HepG2 (cell line): ENCODE data around the gene GPR42. TPM values are rescaled to one million over a fixed set of nuclear protein-coding genes. Genes with fewer than 3 reads are reported as not detected.

ENCODE experiments used
- ATAC-seq: fragments of 200-7000 bp; cut with Tn5 transposase; 3 replicates; pipeline ENCODE4 v1.9.1; 2020; ENCODE audit warnings: mild to moderate bottlenecking, moderate library complexity
- BruUV-seq: library from RNA; stranded (reverse); fragments of 400-500 nt; replicated peaks from 2 replicates; lab custom pipeline; 2021; lab: Mats Ljungman, UMichigan
- CTCF ChIA-PET: fragments of 300-600 bp; formaldehyde crosslinking; extraction: SDS; loops from one replicate; lab custom pipeline; 2021; ENCODE audit warnings: low total read pairs, inconsistent platforms, low intra/inter-chr PET ratio; lab: Yijun Ruan, JAX
- POLR2A ChIA-PET: fragments of 350-600 bp; sonication (Branson Sonifier 250); formaldehyde crosslinking; loops from one replicate; lab custom pipeline; 2020; ENCODE audit warnings: antibody characterized with exemption, inconsistent platforms; lab: Yijun Ruan, JAX
- DNase-seq: peaks from one replicate; pipeline ENCODE4 v3.0.0-alpha.2; 2015; ENCODE audit warnings: low spot score
- FAIRE-seq: peaks from 3 replicates; lab custom pipeline; 2011; peaks lifted over from hg19 to GRCh38; lab: Jason Lieb, UNC
- H2AFZ ChIP-seq: one replicate; pipeline ENCODE4 v1.6.1; 2011; ENCODE audit warnings: low read length, inconsistent platforms
- H3K27ac ChIP-seq: fragments of 300-600 bp; 3 replicates; pipeline ENCODE4 v1.8.0; 2011; ENCODE audit warnings: mixed run types, mild to moderate bottlenecking, mixed read lengths, low read length, inconsistent platforms; ENCODE audit not compliant: insufficient read depth; ENCODE audit errors: extremely low read length
- H3K27me3 ChIP-seq, 2 experiments: fragments of 200-600 bp in 1 of 2; 2 replicates in 1 of 2; 3 replicates in 1 of 2; pipeline versions ENCODE4 v1.6.0 to v1.8.0; 2011; ENCODE audit warnings: low read length in 2 of 2, mild to moderate bottlenecking in 2 of 2, moderate library complexity in 2 of 2, inconsistent platforms in 1 of 2; ENCODE audit not compliant: insufficient read depth in 2 of 2, control insufficient read depth in 1 of 2
- H3K36me3 ChIP-seq, 2 experiments: fragments of 200-600 bp in 1 of 2; replicated peaks in 1 of 2; 2 replicates in 1 of 2; 3 replicates in 1 of 2; pipeline versions ENCODE4 v1.5.1 to v1.8.0; 2011; ENCODE audit warnings: low read length in 2 of 2, inconsistent platforms in 1 of 2; ENCODE audit not compliant: insufficient read depth in 2 of 2, control insufficient read depth in 1 of 2
- H3K4me1 ChIP-seq: 2 replicates; pipeline ENCODE4 v1.5.1; 2012; ENCODE audit warnings: low read length, inconsistent platforms; ENCODE audit not compliant: insufficient read depth
- H3K4me2 ChIP-seq: 2 replicates; pipeline ENCODE4 v1.6.0; 2011; ENCODE audit warnings: low read depth, low read length, inconsistent platforms
- H3K4me3 ChIP-seq, 3 experiments: fragments of 200-600 bp in 1 of 3; sonication (generic), shearing (Covaris generic) in 1 of 3; replicated peaks in 1 of 3; 2 replicates each; pipeline ENCODE4 v1.5.1; 2011 to 2016; ENCODE audit warnings: low read length in 3 of 3, inconsistent platforms in 2 of 3, low read depth in 2 of 3, mild to moderate bottlenecking in 2 of 3, control low read depth in 1 of 3, mixed read lengths in 1 of 3; ENCODE audit not compliant: insufficient read depth in 1 of 3
- H3K79me2 ChIP-seq: one replicate; pipeline ENCODE4 v1.6.1; 2011; ENCODE audit warnings: low read length, inconsistent platforms; ENCODE audit not compliant: insufficient read depth
- H3K9ac ChIP-seq: 2 replicates; pipeline ENCODE4 v1.6.0; 2011; ENCODE audit warnings: mild to moderate bottlenecking, low read depth, low read length, inconsistent platforms; ENCODE audit not compliant: insufficient read depth
- H3K9me3 ChIP-seq: 2 replicates; pipeline ENCODE4 v1.5.1; 2012; ENCODE audit warnings: mild to moderate bottlenecking, low read length
- H4K20me1 ChIP-seq: 2 replicates; pipeline ENCODE4 v1.6.0; 2011; ENCODE audit warnings: inconsistent platforms, mild to moderate bottlenecking, low read length, moderate library complexity; ENCODE audit not compliant: insufficient read depth
- BCLAF1 ChIP-seq: fragments of 450-650 bp; IDR thresholded peaks from 2 replicates; pipeline ENCODE4 v1.6.1; 2017; ENCODE audit warnings: mild to moderate bottlenecking
- MAX ChIP-seq: IDR thresholded peaks from 2 replicates; pipeline ENCODE4 v1.6.1; 2012; ENCODE audit warnings: inconsistent platforms
- POGK ChIP-seq: sonication (generic); formaldehyde crosslinking; conservative IDR thresholded peaks from 2 replicates; pipeline ENCODE4 v1.8.0; 2022; ENCODE audit warnings: mild to moderate bottlenecking, moderate library complexity, missing genetic modification reagents
- SNAPC2 ChIP-seq: sonication (generic); formaldehyde crosslinking; IDR thresholded peaks from 2 replicates; pipeline ENCODE4 v1.8.1; 2022; ENCODE audit warnings: mild to moderate bottlenecking, missing genetic modification reagents
- ZBTB38 ChIP-seq: sonication (generic); formaldehyde crosslinking; IDR thresholded peaks from 2 replicates; pipeline ENCODE4 v1.5.1; 2020; ENCODE audit warnings: mild to moderate bottlenecking, missing genetic modification reagents
- ZNF276 ChIP-seq: sonication (generic); formaldehyde crosslinking; IDR thresholded peaks from 2 replicates; pipeline ENCODE4 v1.4.0; 2020; ENCODE audit warnings: mild to moderate bottlenecking, low read depth, missing genetic modification reagents
- ZNF503 ChIP-seq: sonication (generic); formaldehyde crosslinking; IDR thresholded peaks from 2 replicates; pipeline ENCODE4 v1.4.0; 2020; ENCODE audit warnings: missing genetic modification reagents
- ZNF652 ChIP-seq: IDR thresholded peaks from 2 replicates; pipeline ENCODE4 v1.6.1; 2016; ENCODE audit warnings: low read depth, borderline replicate concordance
- ZNF768 ChIP-seq: sonication (generic); formaldehyde crosslinking; IDR thresholded peaks from 2 replicates; pipeline ENCODE4 v1.4.0; 2020; ENCODE audit warnings: missing genetic modification reagents
- ZNF800 ChIP-seq: sonication (generic); formaldehyde crosslinking; IDR thresholded peaks from 2 replicates; pipeline ENCODE4 v1.4.0; 2020; ENCODE audit warnings: missing genetic modification reagents
- WGBS: methylation state at CpG from one replicate; pipeline ENCODE4 v1.1.6; 2017; ENCODE audit warnings: low lambda C conversion rate; 5-methylcytosine and 5-hydroxymethylcytosine counted together
- in situ Hi-C: cut with HindIII; loops from 2 replicates; pipeline ENCODE4 v1.10.0; 2017; ENCODE audit warnings: low pct_unique_long_range_greater_than_20kb; ENCODE audit not compliant: extremely low pct_ligation_motif_present
- intact Hi-C: fragments of 100-400 bp; cut with micrococcal nuclease; formaldehyde crosslinking; loops from one replicate; pipeline ENCODE4 v1.10.0; 2022; ENCODE audit not compliant: unreplicated experiment
- polyA plus RNA-seq, 8 experiments: library from polyadenylated mRNA; depleted of rRNA in 3 of 8; stranded (reverse) in 7 of 8; unstranded in 1 of 8; fragments of >200 nt; fragmentation: Illumina TruSeq in 4 of 8; extraction: Trizol in 4 of 8; gene quantifications; 2 replicates each; pipeline versions ENCODE4 v1.2.1 to v1.2.3, GENCODE V29; 2011 to 2016; ENCODE audit warnings: low read depth in 4 of 8, missing spikeins in 1 of 8, mixed read lengths in 1 of 8; ENCODE audit not compliant: insufficient read depth in 1 of 8
- total RNA-seq, 5 experiments: library from RNA; depleted of rRNA; stranded (reverse); fragments of >200 nt; fragmentation: Illumina TruSeq; extraction: Trizol; gene quantifications; 2 replicates each; pipeline ENCODE4 v1.2.3, GENCODE V29; 2016; ENCODE audit warnings: low read depth in 1 of 5

The GPR42 gene
- total and polyA plus RNA-seq, 2 of the 13 experiments (the other 11 are each of a cell fraction or from before 2014, with no cell fraction given), result not detected

- no peak for TF ChIP-seq ZNF800 (CRISPR knock-in tag)
- TF ChIP-seq ZNF276 (CRISPR knock-in tag), result no peak
These were observed 17.2 kb upstream of the GPR42 start (continued) for GRCh38 chr19:35353635-35354034.

GRCh38 chr19:35354898-35355297 lies 16.0 kb upstream of the GPR42 start:
- Histone ChIP-seq H3K4me3 (no peak overlapping the region), H3K4me1 (peaks cover 54% of the 10 kb centered on the region), H3K9ac (no peak overlapping the region), H3K79me2 (no peaks in the 10 kb centered on the region), H3K4me2 (no peak overlapping the region), H2AFZ (no peak overlapping the region), H3K36me3 (no peaks in the 10 kb centered on the region), H4K20me1 (no peaks in the 10 kb centered on the region), H3K9me3 (no peaks in the 10 kb centered on the region), H3K27me3 (peaks cover 0 to 1% of the 10 kb centered on the region in 2 experiments; a peak in 1 of 5 replicates), H3K27ac (no peak overlapping the region)
- ChIA-PET POLR2A (no interaction called here), CTCF (no interaction called here)
- intact Hi-C loops (loop anchor here (5.0 kb wide), 1 partner anchor 42 kb away; no protein-coding TSS in a partner anchor), in situ Hi-C loops (loop anchor here (5.0 kb wide), 1 partner anchor 112 kb away; no protein-coding TSS in a partner anchor)
- no peak for DNase-seq
- no TSS peak for BruUV-seq
- no peak for FAIRE-seq
- WGBS, result 33% methylated on average over 4 of the region's 8 CpGs
- ATAC-seq, result no peak
- TF ChIP-seq POGK (CRISPR knock-in tag) (no peak), BCLAF1 (no peak), ZNF768 (CRISPR knock-in tag) (no peak), ZBTB38 (CRISPR knock-in tag) (peak; percentile 93), MAX (0 out of 2 replicates have a peak, but pooled peaks have one; percentile 54), ZNF652 (no peak), SNAPC2 (CRISPR knock-in tag) (no peak), ZNF503 (CRISPR knock-in tag) (no peak)
